HG02970 (cell line): Measurements from ENCODE around the gene ECI1.
"Not testable (repeated sequence)": the region's sequence is repeated elsewhere in the genome, so short reads cannot be mapped to it uniquely, and the experiment has no call there.

Experiments used
- ATAC-seq: cut with Tn5 transposase; IDR thresholded peaks from one replicate; pipeline ENCODE4 v1.9.1; 2021; ENCODE audit warnings: mild to moderate bottlenecking, moderate library complexity, moderate number of reproducible peaks; ENCODE audit not compliant: unreplicated experiment, low FRiP score

The ECI1 gene

GRCh38 chr16:2257726-2258125 lies 6.3 kb upstream of the ECI1 start:
- no peak for ATAC-seq

GRCh38 chr16:2256531-2257140 lies 5.2 kb upstream of the ECI1 start:
- ATAC-seq, result no peak

GRCh38 chr16:2253293-2253692 lies 1.9 kb upstream of the ECI1 start:
- no peak for ATAC-seq

GRCh38 chr16:2252806-2253148 lies 1.4 kb upstream of the ECI1 start:
- ATAC-seq, result no peak

- no peak for ATAC-seq
Measured at GRCh38 chr16:2250652-2251295, 613 bp downstream of the ECI1 start.

GRCh38 chr16:2246301-2246885 lies 5.0 kb downstream of the ECI1 start:
- ATAC-seq, result no peak

GRCh38 chr16:2244926-2245795 lies 6.2 kb downstream of the ECI1 start:
- ATAC-seq, result no peak

- no peak for ATAC-seq
Measured at GRCh38 chr16:2244301-2244700, 7.1 kb downstream of the ECI1 start.

- no peak for ATAC-seq
Measured at GRCh38 chr16:2243781-2244180, 7.6 kb downstream of the ECI1 start.

GRCh38 chr16:2243031-2243528 lies 8.3 kb downstream of the ECI1 start:
- no peak for ATAC-seq

GRCh38 chr16:2242598-2242997 lies 8.8 kb downstream of the ECI1 start:
- no peak for ATAC-seq

GRCh38 chr16:2240331-2240730 lies 11.1 kb downstream of the ECI1 start:
- not testable (repeated sequence) for ATAC-seq

- no peak for ATAC-seq
Measured at GRCh38 chr16:2238838-2239675, 12.3 kb downstream of the ECI1 start.

GRCh38 chr16:2238150-2238837 lies 13.1 kb downstream of the ECI1 start:
- ATAC-seq, result no peak

GRCh38 chr16:2237493-2238149 lies 13.8 kb downstream of the ECI1 start:
- no peak for ATAC-seq

GRCh38 chr16:2237102-2237482 lies 14.3 kb downstream of the ECI1 start:
- ATAC-seq, result no peak

GRCh38 chr16:2236337-2237101 lies 14.9 kb downstream of the ECI1 start, which contains the start of gene DNASE1L2:
TSS of gene DNASE1L2 (plus strand) at chr16:2236444. CDS start at chr16:2236817, 373 bp downstream.
- ATAC-seq, result no peak

GRCh38 chr16:2235695-2236336 lies 15.6 kb downstream of the ECI1 start:
- no peak for ATAC-seq
